ENCODE data around the gene ASAP2. TPM values are rescaled to one million over a fixed set of nuclear protein-coding genes. Genes with fewer than 3 reads are reported as not detected.

ASAP2 gene
- total RNA-seq, 1 experiment from 2014 or later: 34.8 TPM

DNA sequence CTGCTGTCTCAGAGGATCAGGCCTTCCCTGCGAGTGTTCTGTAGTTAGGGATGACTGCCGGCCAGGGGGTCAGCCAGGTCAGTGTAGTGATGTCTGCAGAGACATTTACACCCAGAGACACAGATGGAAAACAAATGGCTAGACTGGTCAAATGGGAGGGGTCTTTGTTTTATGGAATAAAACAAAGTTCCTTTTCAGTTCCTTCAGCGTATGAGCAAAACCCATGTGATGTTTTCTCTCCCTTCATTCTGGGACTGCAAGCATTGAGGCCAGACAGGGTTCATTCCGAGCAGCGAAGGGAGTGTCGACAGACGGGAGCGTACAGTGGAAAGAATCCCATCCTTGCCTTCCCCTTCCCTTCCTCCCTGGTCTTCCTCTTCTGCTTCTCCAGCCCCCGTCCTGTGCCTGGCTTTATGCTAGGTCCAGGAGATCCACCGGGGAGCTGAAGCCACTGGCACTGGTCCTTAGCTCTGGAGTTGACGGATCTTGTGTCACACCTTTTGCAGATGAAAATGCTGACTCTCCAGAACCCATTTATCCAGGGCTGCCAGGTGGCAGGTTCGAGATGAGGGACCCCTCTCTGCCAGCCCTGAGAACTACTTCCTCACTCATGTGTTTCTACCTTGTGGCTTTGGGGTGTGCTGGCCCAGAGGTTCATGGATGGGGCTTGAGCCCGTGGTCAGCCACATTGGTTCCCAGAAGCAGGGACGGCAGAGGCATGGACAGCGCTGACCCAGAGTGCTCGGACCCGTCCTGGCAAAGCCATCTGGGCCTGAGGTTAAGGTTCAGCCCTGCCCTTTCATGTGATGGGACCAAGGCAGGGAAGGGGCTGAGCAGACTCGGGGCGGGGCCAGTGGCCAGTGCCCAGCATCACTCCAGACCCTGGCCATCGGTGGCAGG is 192.5 kb downstream of the ASAP2 start:
- no peak for DNase-seq (ENCODE audit: low spot score)

DNA sequence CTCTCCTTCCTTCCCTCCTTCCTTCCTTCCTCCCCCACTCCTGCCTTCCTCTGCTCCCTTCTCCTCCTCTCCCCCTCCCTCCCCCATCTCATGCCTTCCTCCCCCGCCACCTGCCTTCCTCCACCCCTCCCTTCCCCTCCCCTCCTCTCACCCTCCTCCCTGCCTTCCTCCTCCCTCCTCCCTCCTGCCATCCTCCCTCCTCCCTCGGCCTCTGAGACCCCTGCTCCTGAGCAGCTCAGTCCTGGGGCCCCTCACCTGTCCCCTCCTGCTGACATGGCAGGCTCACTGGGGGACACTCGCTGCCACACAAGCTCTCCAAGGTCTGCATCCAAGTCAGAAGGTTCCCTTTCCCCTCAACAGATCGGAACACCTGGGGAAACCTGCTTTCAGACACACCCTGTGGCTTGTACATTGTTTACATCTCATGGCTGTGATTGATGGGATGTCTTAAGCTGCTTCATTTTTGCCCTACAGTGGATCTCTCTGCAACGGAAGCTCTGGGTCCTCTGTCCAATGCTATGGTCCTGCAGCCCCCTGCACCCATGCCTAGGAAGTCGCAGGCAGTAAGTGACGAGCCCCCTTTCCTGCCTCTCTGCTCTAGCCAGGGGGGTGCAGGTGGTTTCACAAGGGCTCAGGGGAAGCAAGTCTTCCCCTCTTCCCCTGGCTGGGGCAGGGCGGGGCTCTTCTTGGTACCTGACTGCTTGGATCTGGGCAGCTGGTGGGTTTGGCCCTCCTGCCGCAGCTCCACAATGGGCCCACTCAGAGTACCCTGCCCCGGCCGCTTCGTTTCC is 193.9 kb downstream of the ASAP2 start:
- no peak for DNase-seq (ENCODE audit: low spot score)

DNA sequence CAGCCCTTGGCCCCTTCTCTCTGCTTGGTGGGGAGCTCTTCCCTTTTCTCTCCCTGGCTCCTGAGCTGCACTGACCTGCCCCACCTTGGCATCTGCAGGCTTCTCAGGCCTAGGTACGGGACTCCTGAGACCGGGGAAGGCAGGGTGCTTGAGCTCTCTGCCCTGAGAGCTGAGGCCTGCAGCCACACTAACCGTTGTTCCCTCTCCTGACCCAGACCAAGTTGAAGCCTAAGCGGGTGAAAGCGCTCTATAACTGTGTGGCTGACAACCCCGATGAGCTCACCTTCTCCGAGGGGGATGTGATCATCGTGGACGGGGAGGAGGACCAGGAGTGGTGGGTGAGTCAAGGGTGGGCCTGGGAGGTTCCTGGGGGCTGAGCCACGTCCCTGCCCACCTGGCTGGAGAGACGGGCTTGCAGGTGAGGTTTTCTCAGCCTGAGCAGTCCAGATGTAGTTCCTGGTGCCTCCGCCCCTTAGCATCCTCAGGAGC is 194.5 kb downstream of the ASAP2 start:
- no peak for DNase-seq (ENCODE audit: low spot score)

DNA sequence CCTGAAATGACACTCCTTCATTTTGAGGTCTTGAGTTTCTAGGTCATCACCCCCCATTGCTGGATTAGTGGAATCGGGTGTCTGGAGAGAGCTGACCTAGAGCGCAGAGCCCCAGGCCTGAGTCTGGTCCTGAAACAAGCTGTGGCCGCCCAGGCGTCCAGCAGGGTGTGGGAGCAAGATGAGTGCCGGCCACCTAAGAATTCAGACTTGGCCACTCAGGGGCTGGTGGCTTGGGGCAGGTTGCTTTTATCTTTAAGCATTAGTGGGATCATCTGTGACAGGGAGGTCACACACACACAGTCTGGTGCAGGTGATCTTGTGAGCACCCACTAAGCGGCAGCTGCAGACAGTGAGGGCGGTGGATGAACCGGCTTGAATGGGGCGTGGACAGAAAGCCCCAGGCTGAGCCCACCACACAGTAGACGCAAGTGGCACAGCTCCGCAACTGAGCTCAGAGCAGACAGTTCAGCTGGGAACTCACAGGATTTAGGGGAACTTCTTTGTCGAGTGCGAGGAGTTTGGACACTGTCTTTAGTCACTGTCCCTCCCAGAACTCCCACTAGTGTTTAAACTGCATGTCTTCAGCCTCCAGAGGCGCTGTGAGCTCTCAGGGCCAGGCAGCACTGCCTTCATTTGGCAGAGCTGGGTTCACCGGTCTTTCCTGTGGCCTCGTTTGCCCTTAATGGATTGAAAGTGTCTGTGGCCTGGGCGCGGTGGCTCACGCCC is 195.2 kb downstream of the ASAP2 start:
- no peak for DNase-seq (ENCODE audit: low spot score)

DNA sequence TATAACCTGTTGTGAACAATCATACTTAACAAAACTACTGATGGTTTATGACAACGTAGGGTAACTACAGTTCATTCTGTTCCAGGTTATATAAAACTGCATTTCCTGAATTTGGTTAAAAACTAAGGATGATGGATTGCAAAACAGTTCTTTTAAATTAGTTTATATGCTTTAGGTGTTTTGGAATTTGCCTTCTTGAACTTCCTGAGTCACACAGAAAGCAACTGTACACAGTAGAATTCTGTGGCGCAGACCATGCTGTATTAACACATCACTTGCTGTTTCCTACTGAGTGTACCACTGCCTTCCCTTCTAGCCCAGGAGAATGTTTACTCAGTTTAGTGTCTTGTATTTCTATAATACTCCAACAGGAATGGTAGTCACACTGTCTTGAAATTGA is 197.3 kb downstream of the ASAP2 start:
- no peak for DNase-seq (ENCODE audit: low spot score)

DNA sequence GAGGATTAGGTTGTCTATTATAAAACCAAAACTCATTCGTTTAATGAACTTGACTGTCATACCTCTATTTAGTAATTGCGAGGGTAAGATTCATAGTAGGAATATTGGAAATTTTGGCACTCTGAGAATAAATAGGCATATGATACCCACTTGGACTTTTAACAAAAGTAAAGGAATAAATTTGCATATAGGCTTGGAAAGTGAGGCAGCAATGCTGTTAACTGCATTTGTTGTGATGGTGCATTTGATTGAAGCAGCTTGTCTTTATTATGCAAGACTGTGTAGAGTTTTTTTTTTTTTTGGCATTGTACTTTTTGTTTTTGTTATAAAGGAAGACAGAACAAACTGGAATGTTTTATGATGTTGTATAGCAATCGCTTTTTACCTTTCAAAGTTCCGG is 197.8 kb downstream of the ASAP2 start:
- no peak for DNase-seq (ENCODE audit: low spot score)

DNA sequence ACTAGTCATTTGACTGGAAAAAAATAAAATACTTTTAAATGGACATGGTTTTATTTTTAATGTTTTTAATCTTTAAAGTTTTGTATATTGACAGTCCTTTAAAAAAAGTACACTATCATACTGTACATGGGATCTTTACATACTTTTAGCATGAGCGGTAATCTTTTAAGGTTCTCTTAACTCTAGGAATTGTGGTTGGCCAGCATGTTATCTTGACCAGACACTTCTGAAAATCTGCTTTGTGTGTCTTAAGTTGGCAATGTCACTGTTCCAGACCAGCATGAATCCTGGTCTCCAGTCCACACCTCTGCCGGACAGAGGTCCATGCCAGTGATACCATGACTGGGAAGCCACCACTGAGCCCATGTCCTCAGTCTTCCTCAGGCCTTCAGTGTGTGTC is 199.0 kb downstream of the ASAP2 start:
- DNase-seq (ENCODE audit: low spot score): no peak

DNA sequence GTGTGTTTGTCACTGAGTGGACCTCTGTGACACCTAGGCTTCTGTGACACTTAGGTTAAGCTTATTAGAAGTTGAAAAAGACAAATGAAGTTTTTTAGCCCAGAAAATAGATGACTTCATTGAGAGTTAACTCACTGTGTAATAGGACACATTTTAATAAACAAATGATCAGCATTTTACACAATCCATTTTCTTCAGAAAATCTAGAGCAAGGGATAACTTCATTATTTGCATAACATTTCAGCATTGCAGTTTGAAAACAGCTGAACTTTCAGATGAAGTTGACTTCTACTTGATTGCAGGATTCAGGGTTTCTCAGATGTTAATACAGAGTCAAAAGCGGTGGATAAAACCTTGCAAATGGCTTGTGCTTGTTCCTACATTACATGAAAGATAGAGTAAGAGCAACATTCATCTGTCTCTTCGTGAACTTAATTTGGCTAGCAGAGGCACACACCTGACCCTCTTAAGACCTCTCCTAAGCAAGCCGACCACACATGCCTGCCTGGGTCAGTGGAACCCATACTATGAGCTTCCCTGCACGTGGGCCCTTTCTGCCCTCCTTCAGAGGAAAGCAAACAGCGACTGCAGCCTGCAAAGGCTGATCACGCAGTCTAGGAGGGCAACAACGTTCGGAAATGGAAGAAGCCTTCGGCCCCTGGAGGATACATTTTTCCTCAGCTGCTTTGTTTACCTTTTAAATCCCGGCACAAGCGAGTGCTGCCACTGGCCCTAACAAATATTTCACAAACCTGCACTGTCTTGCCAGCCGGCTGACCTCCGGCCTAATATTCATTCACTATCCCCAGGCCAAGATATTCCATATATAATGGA is 200.1 kb downstream of the ASAP2 start:
- no peak for DNase-seq (ENCODE audit: low spot score)

DNA sequence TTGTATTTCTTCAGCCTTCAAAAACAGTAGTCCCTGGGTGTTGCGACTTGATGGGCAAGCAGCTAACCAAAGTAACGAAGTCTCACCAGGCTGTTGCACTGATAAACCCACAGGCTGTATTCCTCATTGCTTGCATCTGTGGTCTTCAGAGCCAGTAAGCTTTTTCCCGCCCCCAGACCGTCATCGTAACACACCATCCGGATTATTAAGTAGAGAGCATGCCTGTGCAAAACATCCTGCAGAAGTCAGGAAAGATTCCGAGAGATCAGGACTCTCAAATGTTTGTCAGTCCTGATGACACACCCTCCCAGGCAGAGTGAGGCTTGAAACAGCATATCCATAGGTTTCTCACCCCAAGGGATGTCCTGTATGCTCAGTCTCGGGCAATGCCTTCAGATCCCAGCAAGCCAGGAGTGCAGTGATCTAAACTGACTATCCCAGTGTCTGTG is 200.8 kb downstream of the ASAP2 start:
- DNase-seq (ENCODE audit: low spot score): no peak

DNA sequence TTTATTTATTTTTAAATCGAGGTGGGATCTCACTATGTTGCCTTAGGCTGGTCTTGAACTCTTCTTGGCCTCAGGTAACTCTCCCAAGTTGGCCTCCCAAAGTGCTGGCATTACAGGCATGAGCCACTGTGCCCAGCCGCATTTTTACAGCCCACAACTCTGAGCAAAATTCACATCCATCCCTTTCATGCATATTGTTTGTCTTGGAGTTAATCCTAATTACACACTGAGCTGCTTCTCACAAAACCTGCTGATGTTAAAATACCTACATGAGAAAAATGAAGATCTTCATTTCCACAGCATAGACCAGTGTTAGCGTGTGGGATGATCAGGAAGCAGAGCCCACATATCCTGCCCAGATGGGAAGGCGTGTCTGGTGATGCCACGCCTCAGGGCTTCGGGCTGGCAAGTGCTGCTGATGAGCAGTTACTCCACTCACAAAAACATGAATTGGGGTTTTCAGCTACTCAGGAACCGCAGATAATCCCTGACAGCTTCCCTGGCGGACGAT is 202.1 kb downstream of the ASAP2 start:
- DNase-seq (ENCODE audit: low spot score): no peak

DNA sequence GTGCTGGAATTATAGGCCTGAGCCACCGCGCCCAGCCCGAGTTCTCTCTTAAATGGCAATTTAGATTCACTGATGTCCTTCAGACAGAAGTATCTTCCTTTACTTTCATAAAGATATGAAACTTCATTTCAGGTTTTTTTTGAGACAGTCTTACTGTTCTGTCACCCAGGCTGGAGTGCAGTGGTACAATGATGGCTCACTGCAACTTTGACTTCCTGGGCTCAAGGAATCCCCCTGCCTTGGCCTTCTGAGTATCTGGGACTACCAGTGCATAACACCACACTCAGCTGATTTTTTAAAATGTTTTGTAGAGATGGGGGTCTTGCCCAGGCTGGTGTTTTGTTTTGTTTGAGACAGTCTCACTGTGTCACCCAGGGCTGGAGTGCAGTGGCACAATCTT is 203.5 kb downstream of the ASAP2 start:
- DNase-seq (ENCODE audit: low spot score): no peak

DNA sequence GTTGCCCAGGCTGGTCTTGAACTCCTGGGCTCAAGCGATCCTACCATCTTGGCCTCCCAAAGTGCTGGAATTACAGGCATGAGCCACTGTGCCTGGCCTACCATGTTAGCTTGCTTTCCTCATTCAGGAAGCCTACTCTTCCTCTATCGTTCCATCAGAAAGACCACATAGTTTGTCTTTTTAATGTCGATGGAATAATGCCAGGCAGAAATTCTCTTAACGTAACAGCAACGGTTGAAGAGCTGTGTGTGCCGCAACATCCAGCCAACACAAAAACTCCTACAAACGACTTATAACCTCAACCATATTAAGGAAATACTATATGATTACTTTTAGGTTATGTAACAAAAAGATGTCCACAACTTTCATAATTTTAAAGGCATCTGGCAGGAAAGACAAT is 206.2 kb downstream of the ASAP2 start:
- DNase-seq (ENCODE audit: low spot score): no peak

DNA sequence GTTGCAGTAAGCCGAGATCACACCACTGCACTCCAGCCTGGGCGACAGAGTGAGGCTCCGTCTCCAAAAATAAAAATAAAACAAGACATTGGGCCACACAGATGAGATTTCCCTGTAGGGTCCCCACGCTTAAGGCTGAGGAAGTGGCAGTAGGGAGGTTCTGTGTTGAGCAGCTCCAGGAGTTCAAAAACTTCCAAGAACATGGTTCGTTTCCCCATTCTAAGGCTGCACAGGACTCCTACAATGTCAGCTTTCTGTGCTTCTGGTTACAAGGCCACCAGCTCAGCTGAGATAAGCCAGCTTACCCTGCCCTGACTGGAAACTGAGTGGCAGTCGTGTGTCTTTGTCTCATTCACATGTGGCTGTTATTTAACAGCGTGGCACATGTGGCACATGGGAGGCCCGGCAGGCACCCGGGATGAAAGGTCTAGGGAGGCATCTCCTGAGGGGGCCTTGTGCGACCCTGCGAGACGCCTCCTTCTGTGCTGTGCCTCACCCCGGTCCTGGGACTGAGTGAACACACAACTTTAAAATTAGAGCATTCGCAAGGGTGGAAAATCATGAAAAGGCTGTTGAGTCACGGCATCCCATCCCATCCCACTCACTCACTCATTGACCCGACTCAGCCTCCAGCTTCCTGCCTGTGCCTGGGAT is 209.0 kb downstream of the ASAP2 start:
- no peak for DNase-seq (ENCODE audit: low spot score)

DNA sequence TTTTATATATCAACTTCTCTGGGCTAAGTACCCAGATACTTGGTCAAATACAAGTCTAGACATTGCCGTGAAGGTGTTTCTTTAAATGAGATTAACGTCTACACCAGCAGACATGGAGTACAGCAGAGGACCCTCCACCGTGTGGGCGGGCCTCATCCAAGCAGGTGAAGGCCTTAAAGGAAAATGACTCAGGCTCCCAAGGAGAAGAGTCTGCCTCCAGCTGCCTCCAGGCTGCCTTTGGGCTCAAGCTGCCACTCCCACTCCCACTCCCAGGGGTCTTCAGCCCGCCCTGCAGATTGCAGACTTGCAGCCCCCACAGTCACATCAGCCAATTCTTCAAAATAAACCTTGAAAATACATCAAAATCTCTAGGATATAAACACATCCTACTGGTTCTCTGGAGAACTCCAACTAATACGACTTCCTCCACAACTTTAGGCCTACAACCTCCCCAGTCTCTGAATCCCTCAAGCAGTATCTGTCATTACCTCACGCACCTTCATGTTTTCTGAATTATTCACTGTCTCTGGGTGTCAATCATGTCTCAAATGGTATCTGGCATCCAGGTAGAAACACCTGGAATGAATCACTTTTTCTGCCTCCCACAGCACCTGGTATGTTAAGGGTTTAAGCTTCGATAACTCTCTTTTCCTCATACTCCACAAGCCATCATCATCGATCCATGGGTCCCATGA is 209.8 kb downstream of the ASAP2 start:
- no peak for DNase-seq (ENCODE audit: low spot score)

DNA sequence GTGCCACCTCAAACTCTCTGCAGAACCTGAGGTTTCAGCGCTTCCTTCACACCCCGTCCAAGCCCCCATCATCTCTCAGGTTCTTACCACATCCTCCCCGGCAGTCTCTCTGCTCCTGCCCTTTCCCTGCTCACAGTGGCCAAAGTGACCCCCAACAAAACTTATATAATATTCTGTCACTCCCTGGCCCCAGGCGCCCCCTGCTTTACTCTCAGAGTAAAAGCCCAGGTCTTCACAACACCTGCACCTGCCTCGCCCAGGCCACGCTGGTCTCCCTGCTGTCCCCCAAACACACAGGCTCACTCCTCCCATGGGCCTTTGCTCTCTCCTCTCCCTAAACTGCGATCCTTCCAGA is 210.3 kb downstream of the ASAP2 start:
- no peak for DNase-seq (ENCODE audit: low spot score)

DNA sequence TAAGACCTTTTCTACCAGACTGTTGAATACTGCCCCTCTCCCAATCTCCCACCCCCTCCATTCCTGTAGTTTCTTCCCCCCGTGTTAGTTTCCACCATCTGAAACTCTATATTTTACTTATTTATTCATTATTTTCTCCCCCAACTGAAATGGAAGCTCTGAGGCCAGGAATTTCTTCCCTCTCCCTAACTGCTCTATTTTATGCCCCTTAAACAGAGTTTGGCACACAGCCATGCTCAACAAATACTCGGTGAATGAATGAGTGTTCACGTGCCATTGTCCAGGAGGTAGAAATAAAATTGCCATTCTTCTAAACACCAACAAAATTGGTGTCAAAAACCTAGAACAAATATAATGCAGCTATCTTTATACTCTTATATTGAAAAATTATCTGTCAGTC is 211.1 kb downstream of the ASAP2 start:
- no peak for DNase-seq (ENCODE audit: low spot score)

DNA sequence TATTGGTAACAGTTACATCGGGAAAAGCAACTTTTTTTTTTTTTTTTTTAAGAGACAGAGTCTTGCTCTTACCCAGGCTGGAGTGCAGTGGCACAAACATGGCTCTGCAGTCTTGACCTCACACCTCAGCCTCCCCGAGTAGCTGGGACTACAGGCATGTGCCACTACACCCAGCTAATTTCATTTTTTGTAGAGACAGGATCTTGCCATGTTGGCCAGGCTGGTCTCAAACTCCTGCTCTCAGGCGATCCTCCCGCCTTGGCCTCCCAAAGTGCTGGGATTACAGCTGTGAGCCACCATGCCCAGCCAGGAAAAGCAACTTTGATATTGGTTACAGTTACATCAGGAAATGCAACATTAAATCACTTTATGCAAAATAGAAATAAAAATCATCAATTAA is 212.1 kb downstream of the ASAP2 start:
- DNase-seq (ENCODE audit: low spot score): no peak

DNA sequence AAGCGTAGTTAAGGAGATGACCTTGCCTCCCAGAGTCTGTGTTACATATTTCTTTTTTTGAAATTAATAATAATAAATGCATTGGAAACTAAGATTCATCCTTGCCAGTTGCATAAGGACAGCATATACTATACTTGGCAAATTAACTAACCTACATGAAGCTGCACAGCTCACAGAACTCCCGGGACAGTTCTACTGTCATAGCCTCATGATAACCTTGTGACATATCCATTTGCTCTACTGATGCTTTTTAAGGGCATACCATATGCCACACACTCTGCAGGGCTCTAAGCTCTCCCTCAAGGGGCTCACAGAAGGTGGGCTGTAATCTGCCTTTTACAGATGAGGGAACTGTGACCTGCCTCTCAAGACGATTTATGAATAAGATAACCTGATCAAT is 212.9 kb downstream of the ASAP2 start:
- no peak for DNase-seq (ENCODE audit: low spot score)

DNA sequence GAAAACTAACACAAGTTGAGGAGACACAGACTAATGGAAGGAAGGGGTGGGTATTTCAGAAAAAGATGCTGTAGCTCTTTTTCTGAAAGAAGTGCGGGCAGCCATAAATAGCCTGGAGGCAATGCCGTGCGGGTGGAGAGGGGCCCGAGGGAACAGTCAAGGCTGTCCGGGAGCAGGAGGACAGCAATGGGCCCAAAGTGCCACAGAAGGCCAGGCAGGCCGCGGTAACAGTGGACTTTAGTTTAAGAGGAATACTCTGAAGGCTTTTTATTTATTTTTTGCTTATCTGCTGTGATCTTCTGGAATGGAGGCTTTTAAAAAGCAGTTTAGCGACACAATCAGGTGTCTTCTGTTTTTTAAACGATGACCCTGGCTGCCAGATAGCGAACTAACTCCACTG is 213.9 kb downstream of the ASAP2 start:
- no peak for DNase-seq (ENCODE audit: low spot score)
